SH-SY5Y (cell line): ENCODE measurements around the gene DCLK1.

ENCODE experiments used
- GATA2 ChIP-seq: IDR thresholded peaks from 2 replicates; pipeline ENCODE4 v1.6.1; 2011; ENCODE audit warnings: mild to moderate bottlenecking, low read depth, low read length
- GATA3 ChIP-seq: IDR thresholded peaks from 2 replicates; pipeline ENCODE4 v1.6.1; 2011; ENCODE audit warnings: low read depth, mild to moderate bottlenecking, low read length, moderate library complexity

- TF ChIP-seq GATA2 = no peak
- TF ChIP-seq GATA3 = no peak
These were observed 1.0 kb downstream of the DCLK1 start for GRCh38 chr13:36130193-36130551.
